ENCODE measurements around the gene UBE2Q2. TPM values are rescaled to one million over a fixed set of nuclear protein-coding genes. Genes with fewer than 3 reads are reported as not detected.

UBE2Q2 gene
- total and polyA plus RNA-seq, 7 donors = 9.3 to 32.2 (median 15.9) TPM

GRCh38 chr15:75924576-75924975, 81.3 kb downstream of the UBE2Q2 start:
- ATAC-seq = no peak
- intact Hi-C loops (cut with DNase I) = no loop called here
- TF ChIP-seq CTCF (IDR thresholded peaks at IDR 0.05) = no peak

DNA sequence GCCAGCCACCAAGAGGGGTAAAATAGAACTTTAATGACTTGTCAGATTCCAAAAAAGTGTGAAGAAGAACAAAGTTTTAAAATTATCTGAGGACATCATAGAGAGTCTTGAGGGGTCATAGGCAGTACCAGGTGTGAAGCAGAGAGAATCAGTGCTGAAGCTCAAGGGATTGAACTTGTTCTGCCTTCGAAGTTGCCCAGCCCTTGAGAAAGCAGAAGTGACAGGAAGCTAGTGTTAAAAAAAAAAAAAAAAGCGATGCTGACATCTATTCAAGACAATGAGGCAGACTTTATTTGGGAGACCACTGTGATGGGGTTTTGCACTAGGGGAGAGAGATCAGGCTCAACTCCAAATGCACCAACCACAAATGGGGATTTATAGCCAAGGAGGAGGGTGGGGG, 82.2 kb downstream of the UBE2Q2 start:
- no peak for TF ChIP-seq CTCF (IDR thresholded peaks at IDR 0.05)
- intact Hi-C loops (cut with DNase I) = no loop called here
- H3K9me3 ChIP-seq = no peaks in the 10 kb centered on the region
- WGBS, 3 donors = 83 to 84% (median 83%) methylated on average over 2 of the region's 2 CpGs
- DNase-seq (no peak), ATAC-seq (no peak)
- H3K27ac ChIP-seq = no peak overlapping the region
- H3K27me3 ChIP-seq (ENCODE audit: insufficient read depth in 3 of 3, low read length in 2 of 3) = no peaks in the 10 kb centered on the region
- H3K36me3 ChIP-seq (ENCODE audit: insufficient read depth in 1 of 2, low read depth in 1 of 2) = peaks cover 0 to 9% of the 10 kb centered on the region in 2 donors
- H3K4me1 ChIP-seq = peaks cover 34% of the 10 kb centered on the region
- no peak overlapping the region for H3K4me3 ChIP-seq

More at GRCh38 chr15:75924576-75924975, 81.3 kb downstream of the UBE2Q2 start:
- Histone ChIP-seq H3K9me3 (no peaks in the 10 kb centered on the region), H3K27me3 (ENCODE audit: insufficient read depth in 3 of 3, low read length in 2 of 3) (no peaks in the 10 kb centered on the region), H3K27ac (no peak overlapping the region), H3K4me3 (no peak overlapping the region), H3K36me3 (ENCODE audit: insufficient read depth in 1 of 2, low read depth in 1 of 2) (peaks cover 0 to 15% of the 10 kb centered on the region in 2 donors), H3K4me1 (peaks cover 36% of the 10 kb centered on the region)
- no peak for DNase-seq
- WGBS, 3 donors = 91 to 96% (median 96%) methylated on average over 1 of the region's 1 CpG

DNA sequence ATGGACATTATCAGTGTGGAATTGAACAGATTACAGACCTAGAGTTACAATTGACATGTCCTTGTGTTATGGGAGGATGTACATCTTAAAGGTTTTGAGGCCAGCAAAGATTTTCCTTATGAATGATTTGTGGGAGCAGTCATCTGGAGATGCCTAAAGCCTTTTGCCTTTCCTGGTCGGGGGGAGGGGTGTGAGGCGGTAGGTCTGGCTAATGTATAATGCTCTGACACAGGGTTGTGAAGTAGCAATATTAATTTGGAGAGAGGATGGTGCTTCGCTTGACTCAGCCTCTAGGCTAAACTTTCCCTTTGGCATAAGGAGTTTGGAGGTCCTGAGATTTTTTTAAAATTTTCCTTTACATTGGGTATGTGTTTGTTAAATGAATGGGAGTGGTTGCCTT, 83.7 kb downstream of the UBE2Q2 start:
- no peak for ATAC-seq
- no peaks in the 10 kb centered on the region for H3K9me3 ChIP-seq
- TF ChIP-seq CTCF (IDR thresholded peaks at IDR 0.05) = no peak
- H3K4me3 ChIP-seq = no peak overlapping the region
- H3K27ac ChIP-seq = no peak overlapping the region
- H3K27me3 ChIP-seq (ENCODE audit: insufficient read depth in 3 of 3, low read length in 2 of 3) = no peaks in the 10 kb centered on the region
- 92 to 96% (median 92%) methylated on average over 3 of the region's 3 CpGs for WGBS, 3 donors
- H3K36me3 ChIP-seq (ENCODE audit: insufficient read depth in 1 of 2, low read depth in 1 of 2) = peaks cover 0 to 13% of the 10 kb centered on the region in 2 donors
- no peak for DNase-seq
- intact Hi-C loops (cut with DNase I) = no loop called here
- peaks cover 33% of the 10 kb centered on the region for H3K4me1 ChIP-seq

- TF ChIP-seq CTCF (IDR thresholded peaks at IDR 0.05) = no peak
- no peak for DNase-seq
- H3K36me3 ChIP-seq (ENCODE audit: insufficient read depth in 1 of 2, low read depth in 1 of 2) = peaks cover 0 to 19% of the 10 kb centered on the region in 2 donors
- WGBS, 3 donors = 63 to 77% (median 69%) methylated on average over 4 of the region's 4 CpGs
- intact Hi-C loops (cut with DNase I) = no loop called here
- H3K27me3 ChIP-seq (ENCODE audit: insufficient read depth in 3 of 3, low read length in 2 of 3) = no peaks in the 10 kb centered on the region
- no peak overlapping the region for H3K27ac ChIP-seq
- no peak for ATAC-seq
- no peak overlapping the region for H3K4me3 ChIP-seq
- no peaks in the 10 kb centered on the region for H3K9me3 ChIP-seq
- peaks cover 27% of the 10 kb centered on the region for H3K4me1 ChIP-seq
Measured at GRCh38 chr15:75927601-75928000, 84.4 kb downstream of the UBE2Q2 start.
